SHP77 treated with DMSO at 0.1 percent for 48 hours (cell line): ENCODE measurements around the gene ACADVL.

ENCODE experiments used
- DNase-seq: peaks from one replicate; lab custom pipeline; 2025; lab: John Stamatoyannopoulos, UW

Gene ACADVL

DNA sequence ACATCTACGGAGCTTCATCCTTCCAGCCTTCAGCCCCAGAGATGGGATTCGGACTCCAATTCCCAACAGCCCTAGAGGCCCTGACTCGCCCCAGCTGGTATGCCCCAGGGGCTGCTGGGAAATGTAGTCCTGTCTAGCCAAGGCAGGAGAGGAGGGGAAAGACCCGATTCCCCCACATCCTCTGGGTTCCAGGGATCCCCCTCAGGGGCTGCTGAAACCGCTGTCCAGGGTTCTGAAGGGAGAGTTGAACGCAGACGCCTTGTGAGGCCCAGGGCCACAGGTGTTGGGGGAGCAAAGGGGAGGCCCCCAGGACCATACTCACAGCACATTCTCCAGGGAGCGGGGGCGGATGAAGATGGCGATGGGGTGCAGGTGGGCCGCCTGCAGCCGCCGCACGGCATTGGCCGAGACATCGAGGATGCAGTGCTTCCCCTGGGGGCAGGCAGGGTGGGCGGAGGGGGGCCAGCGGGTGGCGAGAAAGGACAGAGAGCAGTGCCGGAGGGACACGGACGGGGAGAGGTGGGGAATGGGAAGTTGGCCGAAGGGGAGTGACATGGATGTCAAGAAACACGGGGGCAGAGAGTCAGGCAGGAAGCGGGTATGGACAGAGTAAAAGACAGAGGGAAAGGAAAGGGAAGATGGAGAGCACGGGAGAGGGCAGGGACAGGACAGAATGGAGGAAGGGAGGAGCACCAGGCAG is 28.0 kb upstream of the ACADVL start:
- DNase-seq = no peak

- no peak for DNase-seq
Observed at GRCh38 chr17:7192271-7192937, 27.3 kb upstream of the ACADVL start.

DNA sequence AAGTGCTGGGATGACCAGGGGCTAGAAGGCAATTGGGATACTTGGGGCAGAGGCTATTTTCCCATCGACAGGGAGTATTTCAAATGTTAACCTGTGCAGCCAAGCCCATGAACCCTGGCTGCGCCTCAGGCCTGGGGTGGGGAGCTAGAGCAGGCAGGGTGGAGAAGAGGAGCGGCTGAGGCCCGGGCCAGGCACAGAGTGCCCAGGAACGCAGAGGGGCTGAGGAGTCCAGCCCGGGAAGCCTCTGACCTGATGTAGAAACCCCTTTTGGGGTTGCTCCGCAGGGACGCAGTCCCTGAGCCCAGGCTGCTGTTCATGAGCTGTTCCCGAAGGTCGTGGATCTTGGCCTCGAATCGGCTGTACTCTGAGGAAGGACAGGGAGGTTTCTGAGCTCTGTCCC is 23.8 kb upstream of the ACADVL start:
- no peak for DNase-seq

DNA sequence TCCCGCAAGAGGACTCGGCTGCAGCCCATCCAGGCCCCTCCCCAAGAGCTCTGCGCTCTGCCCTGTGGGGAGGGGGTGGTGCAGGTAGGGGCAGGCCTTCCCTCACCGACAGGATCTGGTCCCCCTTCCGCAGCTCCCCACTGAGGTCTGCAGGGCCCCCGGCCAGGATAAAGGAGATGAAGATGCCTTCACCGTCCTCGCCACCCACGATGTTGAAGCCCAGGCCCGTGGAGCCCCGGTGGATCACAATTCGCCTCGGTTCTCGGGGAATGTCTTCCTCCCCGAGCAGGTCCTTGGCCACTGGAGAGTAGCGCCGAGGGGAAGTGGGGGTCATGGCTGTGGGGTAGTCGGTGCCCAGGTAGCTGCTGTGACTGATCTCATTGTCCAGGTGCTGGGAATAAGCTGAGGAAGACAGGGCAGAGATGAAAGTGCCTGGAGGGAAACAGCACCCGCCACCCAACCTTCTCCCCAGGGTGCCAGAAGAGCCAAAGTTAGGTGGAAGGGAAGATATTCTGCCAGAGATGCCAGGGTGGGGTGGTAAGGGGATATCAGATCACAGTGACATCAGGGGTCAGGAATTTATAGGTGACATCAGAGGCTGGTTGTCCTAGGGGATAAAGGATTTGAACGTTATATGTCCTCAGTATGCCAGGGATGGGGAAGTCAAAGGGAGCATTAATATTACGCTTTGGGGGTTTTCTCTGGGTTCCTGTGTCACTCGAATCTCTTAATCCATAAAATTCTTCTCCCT is 22.9 kb upstream of the ACADVL start:
- no peak for DNase-seq

DNA sequence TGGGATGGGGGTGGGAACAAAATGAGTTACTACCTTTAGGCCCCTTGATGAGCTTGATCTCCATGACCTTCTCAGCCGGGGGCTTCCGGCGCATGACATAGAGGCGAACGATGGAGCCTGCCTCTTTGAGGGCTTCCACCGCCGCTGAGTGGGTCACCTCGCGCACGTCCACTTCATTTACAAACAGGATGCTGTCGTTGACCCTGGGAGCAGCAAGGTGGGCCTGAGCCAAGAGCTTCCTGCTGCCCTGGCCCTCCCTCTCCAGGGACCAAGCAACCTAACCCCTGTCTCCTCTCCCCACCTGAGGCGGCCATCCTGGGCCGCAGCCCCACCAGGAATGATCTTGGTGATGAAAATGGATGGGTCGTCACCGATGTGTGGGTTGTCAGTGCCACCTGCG is 16.3 kb upstream of the ACADVL start:
- DNase-seq = no peak

- DNase-seq = no peak
Observed at GRCh38 chr17:7204336-7204735, 15.4 kb upstream of the ACADVL start.

DNA sequence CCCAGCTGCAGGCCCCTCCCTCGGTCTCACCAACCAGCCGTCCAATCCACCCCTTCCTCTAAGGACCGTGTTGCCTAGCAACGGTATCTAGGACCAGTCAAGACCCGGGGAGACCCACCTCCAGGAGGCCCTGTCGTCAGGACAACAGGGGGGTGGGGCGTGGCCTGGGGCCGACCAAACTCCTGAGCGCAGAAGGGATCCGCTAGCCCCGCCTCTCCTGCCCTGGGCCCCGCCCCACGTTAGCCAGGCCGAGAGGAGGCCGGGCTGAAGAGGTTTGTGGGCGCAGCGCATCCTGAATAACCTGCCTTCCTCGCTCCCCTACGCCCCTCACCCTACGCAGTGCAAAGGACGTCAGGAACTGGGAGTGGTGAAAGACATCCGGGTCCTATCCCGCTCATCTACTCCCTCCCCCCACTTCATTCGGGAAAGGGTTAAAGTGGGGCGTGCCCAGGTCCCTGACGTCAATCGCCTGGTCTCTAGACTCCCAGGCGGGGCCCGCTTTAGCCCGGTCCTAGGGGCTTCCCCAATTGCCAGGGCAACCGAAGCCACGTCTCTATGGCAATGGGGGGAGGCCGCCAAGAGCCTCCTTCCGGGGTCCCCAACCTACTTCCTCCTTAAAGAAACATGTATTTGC is 14.8 kb upstream of the ACADVL start:
- peak; percentile 97 for DNase-seq

DNA sequence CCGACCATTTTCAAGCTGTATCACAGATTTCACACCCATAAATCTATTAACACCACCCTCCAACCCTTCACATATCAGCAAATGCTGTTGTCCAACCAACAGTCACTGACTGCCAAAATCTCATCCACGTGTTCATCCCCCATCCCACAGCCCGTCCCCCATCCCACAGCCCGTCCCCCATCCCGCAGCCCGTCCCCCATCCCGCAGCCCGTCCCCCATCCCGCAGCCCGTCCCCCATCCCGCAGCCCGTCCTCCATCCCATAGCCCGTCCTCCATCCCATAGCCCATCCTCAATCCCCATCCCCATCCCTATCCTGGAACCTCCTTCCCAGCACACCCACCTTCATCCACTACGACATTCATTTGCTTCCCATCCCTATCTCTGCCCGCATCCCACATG is 14.2 kb upstream of the ACADVL start:
- DNase-seq = no peak

- DNase-seq = no peak
Observed at GRCh38 chr17:7207120-7208001, 12.4 kb upstream of the ACADVL start.

- DNase-seq = no peak
Observed at GRCh38 chr17:7208027-7208571, 11.6 kb upstream of the ACADVL start.

GRCh38 chr17:7208754-7209460 is 10.8 kb upstream of the ACADVL start:
- DNase-seq = no peak

GRCh38 chr17:7211491-7212273 is 8.1 kb upstream of the ACADVL start:
- no peak for DNase-seq

DNA sequence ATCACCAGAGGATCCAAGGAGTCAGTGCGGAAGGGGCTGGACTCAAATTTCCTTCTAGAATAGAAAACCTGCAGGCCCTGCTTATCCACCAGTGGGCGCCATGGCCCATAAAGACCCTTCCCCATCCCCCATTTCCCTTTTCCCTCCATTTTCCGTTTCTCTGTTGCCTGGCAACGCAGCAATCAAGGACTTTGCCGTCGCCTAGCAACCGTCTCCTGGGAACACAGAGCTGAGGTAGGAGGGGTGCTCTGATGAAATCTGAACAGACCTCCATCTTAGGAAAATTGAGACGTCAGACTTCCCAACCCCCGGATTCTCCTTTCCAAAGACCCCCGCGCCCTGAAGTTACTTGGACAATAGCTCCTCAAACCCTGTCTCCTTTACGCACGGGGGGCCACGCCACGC is 5.8 kb upstream of the ACADVL start:
- DNase-seq = peak; percentile 90

DNA sequence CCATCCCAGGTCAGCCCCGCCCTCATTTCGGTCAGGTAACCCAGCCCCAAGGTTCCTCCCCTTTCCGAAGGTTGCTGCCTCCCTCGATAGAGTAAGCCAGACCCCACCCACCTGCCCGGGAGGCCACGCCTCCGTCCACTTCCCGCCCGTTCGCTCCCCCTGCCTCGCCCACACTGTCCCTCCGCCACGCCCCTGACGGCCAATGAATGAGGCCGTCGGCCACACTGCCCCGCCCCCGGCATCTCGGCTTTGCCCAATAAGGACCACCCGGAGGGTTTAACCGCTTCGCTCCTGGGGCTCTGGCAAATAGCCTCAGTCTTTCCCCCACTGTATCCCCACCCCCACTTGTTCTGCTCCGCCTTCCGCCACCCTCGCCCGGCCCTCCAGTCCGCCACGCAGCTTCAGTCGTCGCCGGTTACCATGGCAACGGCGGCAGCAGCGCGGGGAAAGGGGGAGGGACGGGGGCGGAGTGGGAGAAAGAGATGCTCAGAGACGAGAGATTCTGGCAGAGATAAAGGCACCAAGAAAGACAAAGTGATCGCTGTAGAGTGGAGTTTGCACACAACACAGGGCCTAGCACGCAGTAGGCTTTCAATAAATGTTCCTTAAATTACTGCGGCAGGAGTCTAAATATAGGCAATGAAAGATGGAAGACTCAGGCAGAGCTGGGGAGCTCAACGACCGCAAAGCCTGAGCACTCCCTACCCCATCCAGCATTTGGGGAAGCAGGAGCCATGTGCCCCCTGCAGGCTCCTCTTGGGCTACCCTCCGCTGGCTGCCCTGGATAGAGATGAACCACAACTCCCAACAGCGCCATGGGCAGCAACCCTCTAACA is 5.2 kb upstream of the ACADVL start:
- peak; percentile 99 for DNase-seq

DNA sequence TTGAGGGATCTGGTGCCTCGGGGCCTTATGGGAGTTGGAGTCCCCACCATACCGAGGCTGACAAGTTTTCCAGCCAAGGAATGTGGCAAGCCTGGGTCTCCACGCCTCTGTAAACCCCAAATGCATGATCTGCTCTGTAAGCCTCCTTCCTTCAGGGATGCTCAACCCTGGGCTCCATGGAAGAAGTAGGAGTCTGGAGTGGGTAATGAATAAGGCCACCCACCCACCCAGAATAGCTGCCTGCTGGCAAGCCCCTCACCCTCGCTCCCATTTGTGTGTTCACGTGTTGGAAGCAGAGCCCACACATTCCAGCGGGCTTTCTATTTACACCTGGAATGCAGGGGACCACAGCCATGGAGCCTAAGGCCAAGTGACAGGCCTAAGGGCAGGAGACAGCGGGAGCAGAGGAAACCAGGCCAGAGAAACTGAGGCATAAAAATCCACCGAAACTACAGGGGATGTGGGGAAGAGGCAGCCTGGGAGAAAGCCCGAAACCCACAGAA is 4.6 kb upstream of the ACADVL start:
- DNase-seq = no peak

GRCh38 chr17:7215652-7216180 is 4.0 kb upstream of the ACADVL start:
- DNase-seq = no peak

DNA sequence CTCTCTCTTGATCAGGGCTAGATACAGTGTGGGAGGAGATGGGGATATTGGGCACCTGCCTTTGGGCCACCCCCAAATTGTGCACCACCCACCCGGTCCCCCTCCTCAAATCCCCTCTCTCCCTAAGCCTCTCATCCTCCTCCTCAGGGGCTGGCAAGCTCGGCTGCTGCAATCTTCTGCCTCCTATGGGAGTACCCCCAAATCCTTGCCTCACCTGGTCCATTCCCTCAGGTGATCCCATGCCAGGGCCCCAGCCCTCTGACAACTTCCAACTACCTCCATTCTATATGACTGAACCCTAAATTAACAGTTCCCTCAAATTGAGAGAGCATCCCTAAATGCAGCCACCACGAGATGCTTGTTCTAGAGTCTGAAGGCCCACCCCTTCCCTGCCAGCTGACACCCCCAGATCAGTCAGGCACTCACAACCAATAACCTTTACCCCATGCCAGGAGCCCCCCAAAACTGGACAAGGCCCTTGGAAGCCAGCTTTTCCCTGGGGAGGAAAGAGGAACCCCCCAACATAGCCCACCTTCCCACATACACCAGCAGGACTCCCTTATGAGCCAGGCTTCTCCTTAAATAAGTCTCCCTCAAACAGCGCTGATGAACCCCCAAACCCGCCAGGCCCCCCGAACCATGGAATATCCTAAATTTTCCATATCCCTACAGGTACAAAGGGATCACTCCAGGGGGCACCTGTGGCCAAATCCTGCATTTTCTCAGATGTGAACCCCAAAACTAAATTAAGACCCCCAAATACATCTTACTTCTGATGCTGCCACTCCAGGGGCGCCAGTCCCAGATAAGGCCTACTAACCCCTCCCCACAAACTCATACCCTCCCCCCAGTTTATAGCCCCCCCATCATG is 3.3 kb upstream of the ACADVL start:
- no peak for DNase-seq
